ENCODE measurements around the gene IL10.
A peak's percentile ranks its signal among the peaks of the same experiment; 100 is the strongest.
"Not testable (repeated sequence)": the region's sequence is repeated elsewhere in the genome, so short reads cannot be mapped to it uniquely, and the experiment has no call there.

The IL10 gene

GRCh38 chr1:206792939-206793607, 20.8 kb upstream of the IL10 start:
- DNase-seq: no peak

- DNase-seq: no peak
Measured at GRCh38 chr1:206790502-206791250, 18.4 kb upstream of the IL10 start.

- DNase-seq: no peak
Measured at GRCh38 chr1:206788487-206789050, 16.3 kb upstream of the IL10 start.

GRCh38 chr1:206787891-206788290, 15.6 kb upstream of the IL10 start:
- DNase-seq: no peak

- no peak for DNase-seq
Measured at GRCh38 chr1:206786212-206786886, 14.1 kb upstream of the IL10 start.

GRCh38 chr1:206785182-206785765, 13.0 kb upstream of the IL10 start:
- DNase-seq: no peak

GRCh38 chr1:206784471-206784903, 12.2 kb upstream of the IL10 start:
- no peak for DNase-seq

GRCh38 chr1:206783506-206783905, 11.2 kb upstream of the IL10 start:
- DNase-seq: no peak

GRCh38 chr1:206782448-206782847, 10.2 kb upstream of the IL10 start:
- no peak for DNase-seq

GRCh38 chr1:206779638-206780037, 7.3 kb upstream of the IL10 start:
- no peak for DNase-seq

GRCh38 chr1:206778911-206779310, 6.6 kb upstream of the IL10 start:
- not testable (repeated sequence) for DNase-seq

GRCh38 chr1:206778031-206778430, 5.7 kb upstream of the IL10 start:
- no peak for DNase-seq

GRCh38 chr1:206776229-206776628, 3.9 kb upstream of the IL10 start:
- DNase-seq: no peak

- DNase-seq: no peak
Measured at GRCh38 chr1:206774093-206774492, 1.8 kb upstream of the IL10 start.

GRCh38 chr1:206771338-206771692, 979 bp downstream of the IL10 start:
- no peak for DNase-seq

GRCh38 chr1:206770531-206771337, 1.6 kb downstream of the IL10 start, which contains the start of gene IL19:
Gene IL19, plus strand, starts transcription at chr1:206770773. Its CDS starts 65,890 bp downstream, at chr1:206836663.
- DNase-seq: no peak

GRCh38 chr1:206769304-206769731, 3.0 kb downstream of the IL10 start:
- DNase-seq: no peak

- no peak for DNase-seq
Measured at GRCh38 chr1:206768472-206769303, 3.6 kb downstream of the IL10 start.

GRCh38 chr1:206766251-206766856, 5.9 kb downstream of the IL10 start:
- DNase-seq: peak in 1 of 3 experiments; percentile 31

- not testable (repeated sequence) for DNase-seq
Measured at GRCh38 chr1:206765771-206766170, 6.5 kb downstream of the IL10 start.

Measured in NCI-H1417 (cell line).